Vagina (tissue), 2 donors: ENCODE measurements around the gene USP8.
"Not testable (repeated sequence)": the region's sequence is repeated elsewhere in the genome, so short reads cannot be mapped to it uniquely, and the experiment has no call there.

Experiments used
- CTCF ChIP-seq, 3 experiments: fragments of 450-650 bp in 2 of 3; fragments of 200-600 bp in 1 of 3; sonication (generic) in 1 of 3; IDR thresholded peaks; one replicate each; pipeline ENCODE4 v1.5.1; 2017 to 2019; ENCODE audit warnings: antibody characterized with exemption in 3 of 3, mild to moderate bottlenecking in 2 of 3, moderate library complexity in 2 of 3
- POLR2A ChIP-seq, 2 donors: fragments of 450-650 bp; IDR thresholded peaks; one replicate each; pipeline ENCODE4 v1.6.1; 2017; ENCODE audit warnings: antibody characterized with exemption in 2 of 2, mild to moderate bottlenecking in 2 of 2, moderate library complexity in 2 of 2
- POLR2AphosphoS5 ChIP-seq, 2 donors: sonication (generic); formaldehyde crosslinking; IDR thresholded peaks; one replicate each; pipeline ENCODE4 v1.9.0; 2017; ENCODE audit warnings: antibody characterized with exemption in 2 of 2, mild to moderate bottlenecking in 2 of 2, low read depth in 1 of 2; ENCODE audit not compliant: insufficient read depth in 1 of 2

- not testable (repeated sequence) for TF ChIP-seq POLR2AphosphoS5 (IDR thresholded peaks at IDR 0.05; ENCODE audit: insufficient read depth in 1 of 2, low read depth in 1 of 2); CTCF (IDR thresholded peaks at IDR 0.05); POLR2A (IDR thresholded peaks at IDR 0.05)
Measured at GRCh38 chr15:50494547-50494946, 70.3 kb downstream of the USP8 start.
